GM10248 (cell line): ENCODE data around the gene SGO2.
"Not testable (repeated sequence)": the region's sequence is repeated elsewhere in the genome, so short reads cannot be mapped to it uniquely, and the experiment has no call there.

Source experiments
- CTCF ChIA-PET: fragments of 300-600 bp; sonication (Branson Sonifier 250); formaldehyde crosslinking; extraction: SDS; loops from one replicate; lab custom pipeline; 2021; ENCODE audit warnings: antibody characterized with exemption; lab: Yijun Ruan, JAX
- POLR2A ChIA-PET: fragments of 350-650 bp; sonication (Branson Sonifier 250); formaldehyde crosslinking; extraction: SDS; loops from one replicate; lab custom pipeline; 2020; ENCODE audit warnings: antibody characterized with exemption; lab: Yijun Ruan, JAX
- DNase-seq: peaks from one replicate; pipeline ENCODE4 v3.0.0; 2012; ENCODE audit errors: extremely low spot score
- TF ChIP-seq, protein P1 (sequence below): IDR thresholded peaks from 2 replicates; pipeline ENCODE4 v1.5.1; 2012; ENCODE audit warnings: mild to moderate bottlenecking, low read depth; ENCODE audit errors: extremely low read depth, missing control alignments, control extremely low read depth

The SGO2 gene

DNA sequence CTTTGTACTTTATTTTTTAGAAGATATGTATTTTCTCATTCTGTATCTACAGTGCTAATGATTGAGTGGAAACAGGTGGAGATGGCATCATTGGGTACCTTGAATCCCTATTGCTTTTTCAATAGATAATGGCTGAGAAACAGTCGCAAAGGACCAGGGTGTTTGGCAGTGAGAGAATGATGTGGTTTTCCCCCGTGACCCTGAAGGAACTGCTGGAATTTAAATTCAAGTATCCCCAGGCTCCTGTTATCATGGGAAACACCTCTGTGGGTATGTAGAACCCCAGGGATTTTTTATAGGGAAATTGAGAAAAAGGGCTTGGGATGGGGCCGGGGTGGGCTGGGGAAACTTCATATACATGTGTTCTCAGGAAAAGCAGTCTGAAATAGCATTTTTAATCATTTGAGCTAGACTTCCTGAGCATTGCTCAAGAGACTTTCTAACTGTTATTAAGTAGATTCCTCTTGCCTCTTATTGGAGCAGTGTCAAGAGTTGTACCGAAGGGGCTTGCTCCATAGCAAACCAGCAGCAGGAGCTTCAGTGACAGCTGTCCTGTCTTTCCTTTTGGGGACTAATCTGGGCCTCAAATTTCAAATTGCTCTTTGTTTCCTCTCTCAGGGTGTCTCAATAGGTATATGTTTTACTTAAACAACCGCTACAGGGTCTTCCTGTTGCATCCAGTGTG lies 78.7 kb downstream of the SGO2 start:
- TF ChIP-seq, protein P1, sequence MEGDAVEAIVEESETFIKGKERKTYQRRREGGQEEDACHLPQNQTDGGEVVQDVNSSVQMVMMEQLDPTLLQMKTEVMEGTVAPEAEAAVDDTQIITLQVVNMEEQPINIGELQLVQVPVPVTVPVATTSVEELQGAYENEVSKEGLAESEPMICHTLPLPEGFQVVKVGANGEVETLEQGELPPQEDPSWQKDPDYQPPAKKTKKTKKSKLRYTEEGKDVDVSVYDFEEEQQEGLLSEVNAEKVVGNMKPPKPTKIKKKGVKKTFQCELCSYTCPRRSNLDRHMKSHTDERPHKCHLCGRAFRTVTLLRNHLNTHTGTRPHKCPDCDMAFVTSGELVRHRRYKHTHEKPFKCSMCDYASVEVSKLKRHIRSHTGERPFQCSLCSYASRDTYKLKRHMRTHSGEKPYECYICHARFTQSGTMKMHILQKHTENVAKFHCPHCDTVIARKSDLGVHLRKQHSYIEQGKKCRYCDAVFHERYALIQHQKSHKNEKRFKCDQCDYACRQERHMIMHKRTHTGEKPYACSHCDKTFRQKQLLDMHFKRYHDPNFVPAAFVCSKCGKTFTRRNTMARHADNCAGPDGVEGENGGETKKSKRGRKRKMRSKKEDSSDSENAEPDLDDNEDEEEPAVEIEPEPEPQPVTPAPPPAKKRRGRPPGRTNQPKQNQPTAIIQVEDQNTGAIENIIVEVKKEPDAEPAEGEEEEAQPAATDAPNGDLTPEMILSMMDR = no peak
- ChIA-PET POLR2A (no interaction called here), CTCF (interaction anchor here (0.8 to 1.2 kb wide), 3 partner anchors 8 to 68 kb away, joined by 3 to 4 read pairs (median 3); partner anchors contain the start of gene AOX1)
- no peak for DNase-seq

DNA sequence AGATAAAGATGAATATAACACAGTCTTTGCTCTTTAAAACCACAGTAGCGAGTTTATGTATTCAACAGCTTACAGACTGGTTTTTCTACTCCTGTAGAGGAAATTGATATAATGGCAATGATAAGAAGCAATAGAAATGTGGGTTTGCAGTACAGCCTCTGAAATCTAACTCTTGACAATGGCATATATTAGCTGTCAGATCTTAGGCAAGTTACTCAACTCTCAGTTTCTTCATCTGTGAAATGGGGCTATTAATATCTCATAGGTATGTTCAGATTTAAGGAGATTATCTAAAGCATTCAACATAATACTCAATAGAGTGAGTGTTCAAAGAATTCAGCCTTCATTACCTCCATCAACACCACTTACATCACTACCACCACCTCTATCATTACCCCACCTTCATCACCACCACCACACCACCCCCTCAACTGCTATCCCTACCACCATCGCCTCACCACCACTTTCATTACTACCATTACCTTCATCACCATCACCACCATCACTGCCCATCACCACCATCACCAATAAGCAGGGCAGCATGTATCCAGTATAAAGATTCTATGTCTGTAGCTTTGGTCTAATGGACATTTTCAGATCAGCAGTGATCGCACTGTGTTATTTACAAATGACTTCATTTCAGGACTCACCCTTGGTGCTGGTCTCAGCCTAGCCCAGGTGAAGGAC lies 82.5 kb downstream of the SGO2 start:
- DNase-seq = no peak
- ChIA-PET POLR2A (no interaction called here), CTCF (no interaction called here)
- TF ChIP-seq, protein P1 = no peak

DNA sequence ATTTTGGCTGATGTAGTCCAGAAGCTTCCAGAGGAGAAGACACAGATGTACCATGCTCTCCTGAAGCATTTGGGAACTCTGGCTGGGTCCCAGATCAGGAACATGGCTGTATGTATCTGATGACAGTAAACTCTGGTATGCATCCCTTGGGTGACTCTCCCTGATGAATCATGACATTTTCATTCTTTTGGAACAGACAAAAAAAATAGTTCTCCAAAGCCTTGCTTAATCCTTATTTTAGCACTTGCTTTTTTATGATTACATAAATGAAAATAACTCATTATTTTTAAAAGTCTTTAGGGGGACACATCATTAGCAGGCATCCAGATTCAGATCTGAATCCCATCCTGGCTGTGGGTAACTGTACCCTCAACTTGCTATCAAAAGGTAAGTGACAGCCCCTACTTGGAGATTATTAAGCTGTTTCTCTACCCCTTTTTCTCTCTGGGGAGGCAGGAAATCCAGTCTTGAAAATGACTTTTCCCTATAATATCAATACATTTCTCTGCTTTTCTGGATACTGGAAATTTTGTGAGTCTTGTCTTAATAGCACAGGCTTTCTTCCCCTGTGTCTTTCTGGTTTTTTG lies 83.1 kb downstream of the SGO2 start:
- CTCF ChIA-PET = interaction anchor here (1.4 kb wide), 1 partner anchor 13 kb away, joined by 3 read pairs; no protein-coding TSS in a partner anchor
- POLR2A ChIA-PET = no interaction called here

DNA sequence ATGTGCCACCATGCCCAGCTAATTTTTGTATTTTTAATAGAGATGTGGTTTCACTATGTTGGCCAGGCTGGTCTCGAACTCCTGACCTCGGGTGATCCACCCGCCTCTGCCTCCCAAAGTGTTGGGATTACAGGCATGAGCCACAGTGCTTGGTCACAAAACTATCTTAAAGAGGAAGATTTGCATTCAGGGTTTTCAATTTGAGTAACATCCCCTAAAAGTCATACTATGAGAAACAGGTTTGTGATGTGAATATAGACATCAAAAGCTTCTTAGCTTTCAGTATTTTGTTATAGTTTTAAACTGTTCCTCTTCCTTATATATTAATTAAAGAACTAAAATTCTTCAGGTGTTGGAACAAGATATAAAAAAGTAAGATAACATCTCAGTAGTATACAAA lies 84.2 kb downstream of the SGO2 start:
- POLR2A ChIA-PET = not testable (repeated sequence)
- CTCF ChIA-PET = interaction anchor here (1.4 kb wide), 1 partner anchor 11 kb away, joined by 3 read pairs; no protein-coding TSS in a partner anchor
- DNase-seq = peak; percentile 23

More for the DNA sequence above, 83.1 kb downstream of the SGO2 start:
- no peak for DNase-seq
- TF ChIP-seq, protein P1 = no peak

DNA sequence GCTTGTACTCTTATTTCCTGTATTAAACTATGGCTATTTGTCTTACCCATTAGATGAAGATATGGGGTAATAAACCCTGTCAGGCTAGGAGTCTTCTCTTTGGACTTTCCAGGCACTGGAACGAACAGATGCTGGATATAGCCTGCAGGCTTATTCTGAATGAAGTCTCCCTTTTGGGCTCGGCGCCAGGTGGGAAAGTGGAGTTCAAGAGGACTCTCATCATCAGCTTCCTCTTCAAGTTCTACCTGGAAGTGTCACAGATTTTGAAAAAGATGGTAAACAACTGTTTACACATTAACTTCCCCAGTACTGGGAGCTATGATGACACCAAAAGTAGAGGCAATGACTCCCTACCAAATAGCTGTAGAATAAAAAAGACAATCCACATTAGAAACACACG lies 87.7 kb downstream of the SGO2 start:
- POLR2A ChIA-PET = no interaction called here
- CTCF ChIA-PET = interaction anchor here (0.6 to 2.8 kb wide), 5 partner anchors 9 to 19 kb away, joined by 3 to 11 read pairs (median 3); no protein-coding TSS in a partner anchor
- DNase-seq = no peak
- TF ChIP-seq, protein P1 = no peak

DNA sequence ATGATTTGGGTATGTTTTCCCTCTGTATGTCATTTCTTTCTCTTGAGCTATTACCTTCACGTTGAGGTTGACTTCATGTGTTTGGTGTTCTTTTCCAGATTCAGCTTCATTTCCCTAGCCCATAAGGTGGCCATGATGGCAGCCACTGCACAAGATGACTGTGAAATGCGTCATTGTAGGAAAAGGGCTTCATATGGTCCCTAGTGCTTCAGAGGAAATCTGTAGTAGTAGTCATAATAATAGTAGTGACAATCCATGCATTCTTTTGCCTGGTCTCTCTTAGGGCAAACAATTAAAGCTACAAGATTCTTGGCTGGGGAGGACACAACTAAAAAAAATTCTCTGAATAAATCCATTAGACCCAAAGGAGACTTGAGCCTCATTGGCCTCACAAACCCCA lies 88.2 kb downstream of the SGO2 start:
- CTCF ChIA-PET = interaction anchor here (1.6 to 2.8 kb wide), 3 partner anchors 12 to 18 kb away, joined by 5 to 11 read pairs (median 8); no protein-coding TSS in a partner anchor

More for the DNA sequence above, 88.2 kb downstream of the SGO2 start:
- POLR2A ChIA-PET = no interaction called here
- no peak for DNase-seq
- TF ChIP-seq, protein P1 = no peak
